ENCODE results near the gene ABHD6.

GRCh38 chr3:58254144-58254543 is 16.6 kb downstream of the ABHD6 start:
- no peak for TF ChIP-seq POLR2A (IDR thresholded peaks at IDR 0.05; ENCODE audit: extremely low read depth, insufficient read length)
- TF ChIP-seq, protein P1, sequence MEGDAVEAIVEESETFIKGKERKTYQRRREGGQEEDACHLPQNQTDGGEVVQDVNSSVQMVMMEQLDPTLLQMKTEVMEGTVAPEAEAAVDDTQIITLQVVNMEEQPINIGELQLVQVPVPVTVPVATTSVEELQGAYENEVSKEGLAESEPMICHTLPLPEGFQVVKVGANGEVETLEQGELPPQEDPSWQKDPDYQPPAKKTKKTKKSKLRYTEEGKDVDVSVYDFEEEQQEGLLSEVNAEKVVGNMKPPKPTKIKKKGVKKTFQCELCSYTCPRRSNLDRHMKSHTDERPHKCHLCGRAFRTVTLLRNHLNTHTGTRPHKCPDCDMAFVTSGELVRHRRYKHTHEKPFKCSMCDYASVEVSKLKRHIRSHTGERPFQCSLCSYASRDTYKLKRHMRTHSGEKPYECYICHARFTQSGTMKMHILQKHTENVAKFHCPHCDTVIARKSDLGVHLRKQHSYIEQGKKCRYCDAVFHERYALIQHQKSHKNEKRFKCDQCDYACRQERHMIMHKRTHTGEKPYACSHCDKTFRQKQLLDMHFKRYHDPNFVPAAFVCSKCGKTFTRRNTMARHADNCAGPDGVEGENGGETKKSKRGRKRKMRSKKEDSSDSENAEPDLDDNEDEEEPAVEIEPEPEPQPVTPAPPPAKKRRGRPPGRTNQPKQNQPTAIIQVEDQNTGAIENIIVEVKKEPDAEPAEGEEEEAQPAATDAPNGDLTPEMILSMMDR (IDR thresholded peaks at IDR 0.05; ENCODE audit: low read depth, low read length), result no peak
- TF ChIP-seq MAX (IDR thresholded peaks at IDR 0.05; ENCODE audit: low read depth, low read length), result no peak
